Muscle of arm (tissue), 12 donors: ENCODE measurements around the gene TMEM266. TPM values are rescaled to one million over a fixed set of nuclear protein-coding genes. Genes with fewer than 3 reads are reported as not detected.
A peak's percentile ranks its signal among the peaks of the same experiment; 100 is the strongest.

Source experiments
- DNase-seq: peaks from one replicate; pipeline ENCODE4 v3.0.0-alpha.2; 2013
- polyA plus RNA-seq, 12 donors: library from polyadenylated mRNA; unstranded; fragments of 120-200 nt; gene quantifications; one replicate each; pipeline ENCODE4 v1.2.1, GENCODE V29; 2013; ENCODE audit not compliant: insufficient read length in 12 of 12

The TMEM266 gene
- polyA plus RNA-seq, 12 donors: 0.27 to 1.5 (median 0.53) TPM; not detected in 2

DNA sequence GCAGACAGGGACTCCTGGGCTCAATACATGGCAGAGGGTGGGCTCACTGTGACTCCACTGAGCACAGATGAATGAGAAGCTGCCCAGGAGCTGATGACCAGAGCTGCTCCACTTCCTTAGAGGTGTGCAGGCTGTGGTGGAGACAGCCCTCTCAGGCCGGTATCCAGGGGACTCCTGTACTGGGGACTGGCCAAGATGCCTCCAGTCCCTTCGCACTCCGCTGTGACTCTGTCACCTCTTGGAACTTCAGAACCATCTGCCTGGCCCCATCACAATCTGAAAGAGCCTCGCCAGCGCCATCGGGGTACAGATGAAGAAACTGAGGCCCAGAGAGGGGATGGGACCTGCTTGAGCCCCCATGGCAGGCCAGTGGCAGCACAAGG, 140.3 kb downstream of the TMEM266 start:
- no peak for DNase-seq

DNA sequence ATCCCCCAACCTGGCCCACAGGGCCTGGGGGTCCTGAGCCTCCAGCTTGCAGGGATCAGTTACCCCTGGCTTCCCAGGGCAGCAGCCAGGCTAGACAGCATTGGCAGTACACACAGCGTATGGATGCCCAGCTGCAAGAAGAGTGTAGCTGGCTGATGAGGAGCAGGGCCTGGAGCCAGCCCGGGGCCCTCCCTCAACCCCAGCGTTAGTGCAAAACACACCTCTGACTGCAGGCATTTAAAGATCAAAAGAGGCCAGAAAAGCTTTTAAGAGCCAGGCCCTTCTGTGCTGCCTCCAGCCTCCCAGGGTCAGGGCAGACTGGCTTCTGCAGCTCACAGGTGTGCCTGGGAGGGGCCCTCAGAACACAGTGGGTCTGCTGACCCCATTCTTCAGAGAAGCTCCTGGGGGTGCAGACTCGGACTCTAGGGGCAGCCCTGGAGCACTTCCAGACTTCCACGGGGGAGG, 140.9 kb downstream of the TMEM266 start:
- no peak for DNase-seq

DNA sequence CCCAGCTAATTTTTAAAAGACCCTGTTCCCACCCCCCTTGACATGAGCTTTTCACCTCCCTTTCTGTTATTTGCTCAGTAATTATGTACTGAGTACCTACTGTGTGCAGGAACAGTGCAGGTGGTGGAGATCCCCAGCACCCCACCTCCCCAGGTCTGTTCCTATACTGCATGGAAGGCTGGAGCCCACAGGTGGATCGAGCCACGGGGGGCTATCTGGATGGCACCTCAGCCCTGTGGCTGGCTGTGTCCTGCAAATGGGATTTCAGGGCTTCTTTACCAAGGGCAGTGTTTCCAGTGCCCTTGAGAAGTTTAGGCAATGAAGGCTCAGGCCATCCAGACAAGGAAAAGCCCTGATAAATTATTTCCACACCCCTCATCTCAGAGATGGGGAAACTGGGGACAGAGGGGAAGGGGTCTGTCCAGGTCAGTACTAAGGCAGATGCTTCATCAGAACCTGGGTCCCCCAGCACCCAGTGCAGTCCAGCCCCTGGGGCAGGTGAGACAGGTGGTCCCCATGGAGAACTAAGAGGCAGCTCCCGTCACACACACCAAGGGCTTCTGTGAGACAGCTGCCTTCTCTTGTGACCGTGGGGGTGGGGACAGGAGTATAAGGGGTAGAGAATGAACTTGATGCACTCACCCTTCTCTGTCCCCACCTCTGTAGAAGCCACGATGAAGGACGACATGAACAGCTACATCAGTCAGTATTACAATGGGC, 141.9 kb downstream of the TMEM266 start:
- no peak for DNase-seq

DNA sequence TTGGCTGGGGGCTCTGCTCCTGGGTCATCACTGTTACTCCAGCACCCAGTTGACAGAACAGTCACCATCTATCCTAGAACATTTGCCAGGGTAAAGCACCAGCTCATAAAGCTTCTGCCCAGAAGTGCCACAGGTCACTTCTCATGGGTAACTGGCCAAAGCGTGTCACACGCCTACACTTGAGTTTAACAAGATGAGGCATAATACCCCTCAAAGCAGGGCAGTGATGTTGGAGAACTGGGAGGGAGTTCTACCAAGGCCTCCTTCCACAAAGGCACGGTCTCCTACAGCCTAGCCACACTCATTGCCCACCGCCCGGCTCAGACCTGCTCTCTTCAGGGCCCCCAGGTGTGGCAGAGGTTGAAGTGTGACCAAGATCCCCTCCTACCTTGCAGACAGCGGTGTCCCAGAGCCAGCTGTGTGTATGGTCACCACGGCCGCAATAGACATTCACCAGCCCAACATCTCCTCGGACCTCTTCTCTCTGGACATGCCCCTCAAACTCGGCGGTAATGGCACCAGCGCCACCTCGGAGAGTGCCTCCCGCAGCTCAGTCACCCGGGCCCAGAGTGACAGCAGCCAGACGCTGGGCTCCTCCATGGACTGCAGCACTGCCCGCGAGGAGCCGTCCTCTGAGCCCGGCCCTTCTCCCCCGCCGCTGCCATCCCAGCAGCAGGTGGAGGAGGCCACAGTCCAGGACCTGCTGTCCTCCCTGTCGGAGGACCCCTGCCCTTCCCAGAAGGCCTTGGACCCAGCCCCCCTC, 143.7 kb downstream of the TMEM266 start:
- DNase-seq: no peak

DNA sequence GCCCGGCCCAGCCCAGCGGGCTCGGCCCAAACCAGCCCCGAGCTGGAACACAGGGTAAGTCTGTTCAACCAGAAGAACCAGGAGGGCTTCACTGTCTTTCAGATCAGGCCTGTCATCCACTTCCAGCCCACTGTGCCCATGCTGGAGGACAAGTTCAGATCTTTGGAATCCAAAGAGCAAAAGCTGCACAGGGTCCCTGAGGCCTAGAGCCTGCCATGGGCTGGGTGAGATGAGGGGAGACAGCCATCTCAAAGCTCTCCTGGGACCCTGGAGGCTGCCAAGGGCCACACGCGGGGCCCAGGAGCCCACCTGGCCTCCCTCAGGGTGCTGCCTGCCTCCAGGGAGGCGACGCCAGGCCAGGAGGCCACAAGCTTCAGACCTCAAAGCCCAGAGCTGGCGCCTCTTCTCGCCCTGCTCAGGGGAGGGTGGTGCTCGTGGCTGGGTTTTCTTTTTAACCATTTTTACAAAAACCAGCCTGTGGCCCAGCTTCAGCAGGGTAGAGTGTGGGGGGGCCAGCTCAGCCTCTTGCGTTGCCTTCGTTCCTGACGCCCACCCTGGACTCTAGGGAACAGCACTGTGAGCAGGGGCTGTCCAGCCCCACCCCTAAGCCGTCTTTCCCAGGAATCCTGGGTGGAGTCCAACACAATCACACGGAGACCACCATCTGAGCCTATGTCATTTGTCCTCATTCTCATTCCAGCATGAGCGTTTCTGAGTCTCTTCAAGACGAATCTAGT, 144.5 kb downstream of the TMEM266 start:
- DNase-seq: no peak

DNA sequence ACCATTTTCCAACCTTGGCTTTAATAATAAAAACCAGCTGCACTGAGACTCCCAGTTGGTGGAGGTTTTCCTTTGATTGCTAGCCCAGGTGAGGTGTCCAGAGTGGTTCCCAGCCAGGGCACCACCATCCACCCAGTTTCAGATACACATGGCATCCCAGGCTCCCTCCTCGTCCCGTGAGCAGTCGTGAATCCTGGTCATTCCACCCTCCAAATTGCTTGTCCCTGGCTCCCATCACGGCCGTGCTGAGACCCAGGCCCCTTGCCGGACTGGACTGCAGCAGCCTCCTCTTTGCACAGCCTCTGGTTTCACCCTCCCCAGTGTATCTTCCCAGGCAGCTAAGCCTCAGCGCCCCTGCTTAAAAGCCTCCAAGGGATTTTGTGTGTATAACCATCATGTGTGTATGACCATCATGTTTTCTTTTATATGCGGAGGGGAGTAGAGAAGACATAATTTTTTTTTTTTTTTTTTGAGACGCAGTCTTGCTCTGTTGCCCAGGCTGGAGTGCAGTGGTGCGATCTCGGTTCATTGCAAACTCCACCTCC, 145.2 kb downstream of the TMEM266 start:
- no peak for DNase-seq

GRCh38 chr15:76206325-76206976, 146.7 kb downstream of the TMEM266 start:
- peak; percentile 31 for DNase-seq

- DNase-seq: no peak
These were observed 148.4 kb downstream of the TMEM266 start for GRCh38 chr15:76208084-76208785.

GRCh38 chr15:76208786-76209424, 149.1 kb downstream of the TMEM266 start:
- no peak for DNase-seq

DNA sequence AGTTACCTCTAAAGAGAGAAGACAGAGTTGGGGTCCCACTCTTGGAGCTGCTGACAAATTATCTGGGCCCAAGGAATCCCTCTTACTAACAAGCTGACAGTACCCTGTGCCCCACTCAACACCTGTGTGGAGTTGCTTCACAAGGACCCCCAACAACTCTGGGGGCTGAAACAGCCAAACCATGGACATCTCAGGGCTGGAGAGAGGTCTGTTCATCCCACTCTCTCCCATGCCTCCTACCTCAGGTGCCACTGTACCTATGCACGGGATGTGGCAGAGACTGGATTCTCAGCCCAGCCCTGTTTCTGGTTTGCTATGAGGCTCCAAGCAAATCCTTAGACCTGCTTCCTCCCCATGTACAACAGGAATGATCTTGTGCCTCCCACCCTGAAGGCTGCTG, 149.7 kb downstream of the TMEM266 start:
- no peak for DNase-seq

DNA sequence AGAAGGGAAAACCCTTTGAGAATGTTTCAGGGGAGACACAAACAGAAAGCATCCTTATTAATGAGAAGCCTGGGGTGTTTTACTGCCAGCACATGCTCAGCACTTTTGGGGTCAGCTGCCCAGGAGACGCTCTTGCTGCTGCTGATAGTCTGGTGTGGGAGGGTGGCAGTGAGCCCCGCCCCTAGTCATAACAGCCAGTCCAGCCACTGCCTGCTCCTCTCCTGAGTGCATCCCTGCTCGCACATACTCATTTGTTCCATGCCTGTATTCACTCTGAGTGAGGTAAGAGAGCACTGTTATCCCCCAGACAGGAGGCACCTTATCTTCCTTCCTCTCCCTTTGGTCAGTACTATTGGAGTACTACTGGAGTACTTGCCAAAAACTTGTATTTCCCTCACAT, 150.2 kb downstream of the TMEM266 start:
- no peak for DNase-seq

DNA sequence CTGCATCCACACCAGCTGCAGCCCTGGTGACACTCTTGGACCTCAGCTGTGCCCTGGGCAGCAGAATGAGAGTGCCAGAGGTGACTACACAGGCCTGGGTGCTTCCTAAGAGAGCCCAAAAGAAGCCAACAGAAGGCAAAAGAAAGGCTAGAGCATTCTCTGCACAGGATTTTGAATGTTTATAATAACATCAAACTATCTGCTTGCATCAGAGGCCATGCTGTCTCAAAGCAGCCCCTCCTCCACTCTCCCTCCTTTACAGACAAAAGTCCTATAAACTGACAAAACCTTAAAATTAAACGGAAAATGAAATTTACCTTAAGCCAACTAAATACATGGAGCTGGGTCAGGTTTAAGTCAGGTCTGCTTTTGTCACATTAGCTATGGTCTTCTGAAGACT, 155.8 kb downstream of the TMEM266 start:
- no peak for DNase-seq

GRCh38 chr15:76217029-76217881, 157.5 kb downstream of the TMEM266 start:
- DNase-seq: no peak

GRCh38 chr15:76217882-76218217, 158.1 kb downstream of the TMEM266 start:
- DNase-seq: no peak

- DNase-seq: no peak
These were observed 161.4 kb downstream of the TMEM266 start for GRCh38 chr15:76221085-76221767.

DNA sequence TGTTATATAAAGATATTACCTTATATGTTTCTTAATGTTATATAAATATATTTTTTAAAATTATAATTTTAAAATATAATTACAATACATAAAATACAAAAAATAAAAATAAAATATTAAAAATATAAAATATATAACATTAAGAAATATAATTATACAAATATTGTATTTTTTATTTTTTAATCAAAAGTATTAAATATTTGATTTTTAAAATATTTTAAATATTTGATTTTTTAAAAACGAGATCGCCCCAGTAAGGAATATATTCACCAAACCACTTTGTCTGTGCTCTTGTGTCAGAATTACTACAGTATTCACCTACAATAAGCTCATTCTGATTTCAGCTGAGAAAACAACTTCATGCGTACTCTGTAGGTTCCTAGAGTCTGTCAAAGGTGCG, 162.4 kb downstream of the TMEM266 start:
- DNase-seq: no peak

- no peak for DNase-seq
These were observed 163.7 kb downstream of the TMEM266 start for GRCh38 chr15:76223521-76223920.

DNA sequence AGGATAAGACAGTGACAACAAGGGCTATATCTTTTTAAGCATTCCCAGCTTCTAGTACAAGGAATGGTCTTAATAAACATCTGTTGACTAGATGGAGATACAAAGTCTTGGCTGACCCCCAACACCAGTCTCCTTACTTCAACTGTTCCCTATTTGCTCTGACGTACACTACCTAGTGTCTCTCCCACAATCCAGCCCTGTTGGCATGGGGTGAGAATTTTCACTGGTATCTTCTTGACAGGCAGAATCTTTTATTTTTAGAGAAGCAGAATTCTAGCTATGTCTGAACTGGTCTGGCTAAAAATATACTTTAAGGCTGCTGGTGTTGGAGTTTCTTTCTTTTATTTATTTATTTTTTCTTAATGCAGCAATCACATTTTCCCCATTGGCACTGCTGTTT, 169.5 kb downstream of the TMEM266 start:
- DNase-seq: no peak

- no peak for DNase-seq
These were observed 174.1 kb downstream of the TMEM266 start for GRCh38 chr15:76233921-76234320.
